Caco-2 (cell line): ENCODE data around the gene ZNF394. TPM values are rescaled to one million over a fixed set of nuclear protein-coding genes. Genes with fewer than 3 reads are reported as not detected.
"Not testable (repeated sequence)": the region's sequence is repeated elsewhere in the genome, so short reads cannot be mapped to it uniquely, and the experiment has no call there.

Source experiments
- BruUV-seq: library from RNA; stranded (reverse); fragments of 400-500 nt; replicated peaks from 2 replicates; lab custom pipeline; 2021; lab: Mats Ljungman, UMichigan
- CTCF ChIA-PET: fragments of 300-600 bp; sonication (Branson Sonifier 250); formaldehyde crosslinking; loops from one replicate; lab custom pipeline; 2022; ENCODE audit warnings: antibody characterized with exemption; lab: Charles Lee
- POLR2A ChIA-PET: fragments of 300-600 bp; sonication (Branson Sonifier 250); formaldehyde crosslinking; loops from one replicate; lab custom pipeline; 2022; ENCODE audit warnings: antibody characterized with exemption; lab: Charles Lee
- DNase-seq, 2 experiments: peaks; one replicate each; pipeline versions ENCODE4 v3.0.0 to v3.0.0-alpha.2; 2020 to 2022
- H3K27me3 ChIP-seq: replicated peaks from 2 replicates; pipeline ENCODE4 v1.6.0; 2011; ENCODE audit warnings: low read length; ENCODE audit not compliant: control insufficient read depth, insufficient read depth
- H3K36me3 ChIP-seq: 2 replicates; pipeline ENCODE4 v1.5.1; 2011; ENCODE audit warnings: low read length; ENCODE audit not compliant: control insufficient read depth, insufficient read depth
- H3K4me1 ChIP-seq: fragments of 250-450 bp; sonication (Bioruptor Pico); 2 replicates; pipeline ENCODE4 v1.5.1; 2020; ENCODE audit warnings: mild to moderate bottlenecking
- H3K4me3 ChIP-seq: 2 replicates; pipeline ENCODE4 v1.5.1; 2011; ENCODE audit warnings: low read depth, mild to moderate bottlenecking, control low read depth, low read length
- H3K9me3 ChIP-seq: fragments of 250-450 bp; sonication (Bioruptor Pico); 2 replicates; pipeline ENCODE4 v1.5.1; 2020; ENCODE audit warnings: mild to moderate bottlenecking, moderate library complexity
- H3K27ac Mint-ChIP-seq: one replicate; pipeline ENCODE4 v1.8.0; 2022; ENCODE audit warnings: mixed read lengths; ENCODE audit not compliant: unreplicated experiment
- H3K27me3 Mint-ChIP-seq: one replicate; pipeline ENCODE4 v1.8.0; 2022; ENCODE audit warnings: mixed read lengths; ENCODE audit not compliant: insufficient read depth, unreplicated experiment
- H3K36me3 Mint-ChIP-seq: one replicate; pipeline ENCODE4 v1.8.0; 2022; ENCODE audit warnings: mild to moderate bottlenecking, mixed read lengths; ENCODE audit not compliant: insufficient read depth, unreplicated experiment
- H3K4me1 Mint-ChIP-seq: one replicate; pipeline ENCODE4 v1.8.0; 2022; ENCODE audit warnings: low read depth, mixed read lengths; ENCODE audit not compliant: unreplicated experiment
- H3K4me3 Mint-ChIP-seq: one replicate; pipeline ENCODE4 v1.8.0; 2022; ENCODE audit warnings: mild to moderate bottlenecking, moderate library complexity, mixed read lengths; ENCODE audit not compliant: unreplicated experiment
- H3K9me3 Mint-ChIP-seq: one replicate; pipeline ENCODE4 v1.8.0; 2022; ENCODE audit warnings: mixed read lengths; ENCODE audit not compliant: unreplicated experiment
- intact Hi-C: fragments of 100-400 bp; cut with micrococcal nuclease; formaldehyde crosslinking; loops from one replicate; pipeline ENCODE4 v1.10.0; 2022; ENCODE audit not compliant: unreplicated experiment
- total RNA-seq: library from RNA; stranded (reverse); gene quantifications from 2 replicates; pipeline ENCODE4 v1.2.3, GENCODE V29; 2022
- TF ChIP-seq, protein P1 (sequence below), 2 experiments: fragments of 200-600 bp in 1 of 2; IDR thresholded peaks; 1 replicate in 1 of 2; 2 replicates in 1 of 2; pipeline versions ENCODE4 v1.5.1 to v1.8.0; 2011 to 2022; ENCODE audit warnings: antibody characterized with exemption in 1 of 2, control low read depth in 1 of 2, inconsistent platforms in 1 of 2, low read depth in 1 of 2, low read length in 1 of 2, mild to moderate bottlenecking in 1 of 2, moderate library complexity in 1 of 2; ENCODE audit not compliant: insufficient read depth in 1 of 2, severe bottlenecking in 1 of 2, unreplicated experiment in 1 of 2

Gene ZNF394
- total RNA-seq, 1 experiment from 2014 or later, result 31.8 TPM

GRCh38 chr7:99504281-99504602 lies 4.2 kb upstream of the ZNF394 start:
- H3K9me3 Mint-ChIP-seq, result no peaks in the 10 kb centered on the region
- peak in 1 of 2 experiments; percentile 99 for DNase-seq
- H3K4me3 Mint-ChIP-seq, result peak overlapping the region; percentile 85
- no TSS peak for BruUV-seq
- POLR2A ChIA-PET, result interaction anchor here (0.6 to 1.5 kb wide), 10 partner anchors 17 to 326 kb away, joined by 3 to 12 read pairs (median 3); partner anchors contain the start of genes FAM200A and ZSCAN25
- peak overlapping the region; percentile 68 for H3K4me3 ChIP-seq
- H3K27me3 ChIP-seq, result no peaks in the 10 kb centered on the region
- CTCF ChIA-PET, result interaction anchor here (0.7 to 1.2 kb wide), 2 partner anchors 13 to 415 kb away, joined by 3 read pairs; partner anchors contain the start of gene TRIM4
- intact Hi-C loops, result loop anchor here (1.0 to 10.0 kb wide), 2 partner anchors 48 to 191 kb away; partner anchors contain the start of gene FAM200A
- no peaks in the 10 kb centered on the region; the same call in 1 of the 2 replicates for H3K4me1 ChIP-seq
- no peaks in the 10 kb centered on the region for H3K36me3 ChIP-seq
- peaks cover 6% of the 10 kb centered on the region for H3K4me1 Mint-ChIP-seq
- H3K27me3 Mint-ChIP-seq, result no peaks in the 10 kb centered on the region
- peaks cover 30% of the 10 kb centered on the region for H3K36me3 Mint-ChIP-seq
- TF ChIP-seq, protein P1, sequence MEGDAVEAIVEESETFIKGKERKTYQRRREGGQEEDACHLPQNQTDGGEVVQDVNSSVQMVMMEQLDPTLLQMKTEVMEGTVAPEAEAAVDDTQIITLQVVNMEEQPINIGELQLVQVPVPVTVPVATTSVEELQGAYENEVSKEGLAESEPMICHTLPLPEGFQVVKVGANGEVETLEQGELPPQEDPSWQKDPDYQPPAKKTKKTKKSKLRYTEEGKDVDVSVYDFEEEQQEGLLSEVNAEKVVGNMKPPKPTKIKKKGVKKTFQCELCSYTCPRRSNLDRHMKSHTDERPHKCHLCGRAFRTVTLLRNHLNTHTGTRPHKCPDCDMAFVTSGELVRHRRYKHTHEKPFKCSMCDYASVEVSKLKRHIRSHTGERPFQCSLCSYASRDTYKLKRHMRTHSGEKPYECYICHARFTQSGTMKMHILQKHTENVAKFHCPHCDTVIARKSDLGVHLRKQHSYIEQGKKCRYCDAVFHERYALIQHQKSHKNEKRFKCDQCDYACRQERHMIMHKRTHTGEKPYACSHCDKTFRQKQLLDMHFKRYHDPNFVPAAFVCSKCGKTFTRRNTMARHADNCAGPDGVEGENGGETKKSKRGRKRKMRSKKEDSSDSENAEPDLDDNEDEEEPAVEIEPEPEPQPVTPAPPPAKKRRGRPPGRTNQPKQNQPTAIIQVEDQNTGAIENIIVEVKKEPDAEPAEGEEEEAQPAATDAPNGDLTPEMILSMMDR (IDR thresholded peaks at IDR 0.05; ENCODE audit: insufficient read depth in 1 of 2, low read depth in 1 of 2, low read length in 1 of 2, severe bottlenecking in 1 of 2, unreplicated experiment in 1 of 2), result no peak
- H3K27ac Mint-ChIP-seq, result peak overlapping the region; percentile 91
- H3K9me3 ChIP-seq, result no peaks in the 10 kb centered on the region

DNA sequence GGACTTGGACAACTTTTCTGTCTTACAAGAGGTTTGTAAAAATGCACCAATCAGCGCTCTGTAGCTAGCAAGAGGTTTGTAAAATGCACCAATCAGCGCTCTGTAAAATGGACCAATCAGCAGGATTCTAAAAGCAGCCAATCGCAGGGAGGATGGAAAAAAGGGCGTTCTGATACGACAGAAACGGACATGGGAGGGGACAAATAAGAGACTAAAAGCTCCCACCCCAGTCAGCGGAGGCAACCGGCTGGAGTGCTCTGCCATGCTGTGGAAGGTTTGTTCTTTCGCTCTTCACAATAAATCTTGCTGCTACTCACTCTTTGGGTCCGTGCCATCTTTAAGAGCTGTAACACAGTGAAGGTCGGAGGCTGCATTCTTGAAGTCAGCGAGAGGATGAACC lies 1.2 kb upstream of the ZNF394 start:
- POLR2A ChIA-PET, result interaction anchor here (0.6 to 1.7 kb wide), 3 partner anchors 62 to 1465 kb away, joined by 4 to 8 read pairs (median 4); partner anchors contain the start of genes BUD31, CPSF4 and PDAP1
- H3K27me3 ChIP-seq, H3K9me3 ChIP-seq, H3K27me3 Mint-ChIP-seq, CTCF ChIA-PET, H3K36me3 ChIP-seq, H3K4me1 ChIP-seq, H3K4me3 ChIP-seq, H3K9me3 Mint-ChIP-seq: not testable (repeated sequence)
- H3K27ac Mint-ChIP-seq, result peak overlapping the region; percentile 97
- peak overlapping the region; percentile 92 for H3K4me3 Mint-ChIP-seq
- intact Hi-C loops, result loop anchor here (10.0 kb wide), 1 partner anchor 194 kb away; no protein-coding TSS in a partner anchor
- peak in 1 of 2 experiments; percentile 22 for DNase-seq
- peaks cover 36% of the 10 kb centered on the region for H3K36me3 Mint-ChIP-seq
- TSS peak; percentile 6 for BruUV-seq
- H3K4me1 Mint-ChIP-seq, result peaks cover 15% of the 10 kb centered on the region

DNA sequence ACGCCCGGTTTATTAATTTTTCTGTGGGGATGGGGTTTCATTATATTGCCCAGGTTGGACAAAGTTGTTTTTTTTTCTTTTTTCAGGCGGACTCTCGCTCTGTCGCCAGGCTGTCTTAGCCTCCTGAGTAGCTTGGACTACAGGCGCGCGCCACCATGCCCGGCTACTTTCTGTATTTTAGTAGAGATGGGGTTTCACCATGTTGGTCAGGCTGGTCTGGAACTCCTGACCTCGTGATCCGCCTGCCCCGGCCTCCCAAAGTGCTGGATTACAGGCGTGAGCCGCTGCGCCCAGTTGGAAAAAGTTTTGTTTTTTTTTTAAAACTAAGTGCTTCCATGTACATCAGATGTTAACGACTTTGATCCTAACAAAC lies 542 bp upstream of the ZNF394 start:
- no peak for DNase-seq
- Histone ChIP-seq H3K9me3 (no peaks in the 10 kb centered on the region), H3K4me1 (no peaks in the 10 kb centered on the region), H3K4me3 (peak overlapping the region; percentile 87), H3K36me3 (peaks cover 3% of the 10 kb centered on the region; the same call in 1 of the 2 replicates), H3K27me3 (no peaks in the 10 kb centered on the region)
- ChIA-PET POLR2A (interaction anchor here (0.6 to 1.7 kb wide), 4 partner anchors 62 to 1465 kb away, joined by 4 to 8 read pairs (median 4); partner anchors contain the start of genes BUD31, CPSF4, PDAP1 and ZSCAN25), CTCF (no interaction called here)
- Mint-ChIP-seq H3K27me3 (no peaks in the 10 kb centered on the region), H3K4me3 (peak overlapping the region; percentile 92), H3K36me3 (peaks cover 38% of the 10 kb centered on the region), H3K4me1 (peaks cover 11% of the 10 kb centered on the region), H3K27ac (peak overlapping the region; percentile 97), H3K9me3 (no peaks in the 10 kb centered on the region)
- no TSS peak for BruUV-seq
- TF ChIP-seq, protein P1 (IDR thresholded peaks at IDR 0.05; ENCODE audit: insufficient read depth in 1 of 2, low read depth in 1 of 2, low read length in 1 of 2, severe bottlenecking in 1 of 2, unreplicated experiment in 1 of 2), result no peak
- intact Hi-C loops, result loop anchor here (1.0 to 10.0 kb wide), 2 partner anchors 28 to 194 kb away; partner anchors contain the start of gene ZNF789
